Occipital lobe (tissue), 2 donors: ENCODE measurements around the gene CPLANE2. TPM values are rescaled to one million over a fixed set of nuclear protein-coding genes. Genes with fewer than 3 reads are reported as not detected.
"Not testable (repeated sequence)": the region's sequence is repeated elsewhere in the genome, so short reads cannot be mapped to it uniquely, and the experiment has no call there.

Source experiments
- DNase-seq: peaks from one replicate; lab custom pipeline; 2025; lab: John Stamatoyannopoulos, UW
- total RNA-seq: library from RNA; depleted of rRNA; stranded (reverse); fragments of >200 nt; gene quantifications from one replicate; pipeline ENCODE4 v1.2.3, GENCODE V29; 2014

Gene CPLANE2
- total RNA-seq, 1 donor from 2014 or later, result 19.0 TPM

DNA sequence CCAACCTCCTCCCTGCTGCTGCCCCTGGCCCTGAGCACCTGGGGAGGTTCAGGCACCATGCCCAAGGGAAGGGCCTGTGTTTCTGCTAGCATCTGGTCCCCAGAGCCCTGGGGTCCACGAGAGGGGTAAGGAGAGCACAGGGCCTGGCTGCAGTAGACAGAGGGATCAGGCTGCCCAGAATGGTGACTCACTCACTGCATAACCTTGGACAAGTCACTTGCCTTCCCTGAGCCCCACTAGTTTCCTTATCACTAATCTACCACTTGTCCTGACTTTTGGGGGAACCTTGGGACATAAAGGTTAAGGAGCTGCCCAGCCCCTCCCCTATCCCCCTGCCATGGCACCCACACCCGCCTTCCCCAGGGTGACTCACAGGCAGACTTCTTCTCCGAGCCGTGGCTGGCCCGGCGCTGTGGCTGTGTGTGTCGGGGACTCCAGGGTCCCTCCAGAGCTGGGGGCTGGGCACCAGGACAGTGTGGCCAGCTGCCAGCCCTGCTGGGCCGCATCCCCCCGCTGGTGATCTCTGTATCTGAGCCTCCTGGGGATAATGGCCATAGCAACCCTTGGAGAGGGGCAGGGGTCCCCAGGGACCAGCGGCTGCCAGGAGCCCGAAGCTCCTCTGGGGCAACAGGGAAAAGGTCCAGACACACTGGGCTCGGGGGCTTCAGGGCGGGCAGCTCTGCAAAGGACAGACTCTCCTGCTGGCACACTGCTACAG is 28.6 kb downstream of the CPLANE2 start:
- no peak for DNase-seq

DNA sequence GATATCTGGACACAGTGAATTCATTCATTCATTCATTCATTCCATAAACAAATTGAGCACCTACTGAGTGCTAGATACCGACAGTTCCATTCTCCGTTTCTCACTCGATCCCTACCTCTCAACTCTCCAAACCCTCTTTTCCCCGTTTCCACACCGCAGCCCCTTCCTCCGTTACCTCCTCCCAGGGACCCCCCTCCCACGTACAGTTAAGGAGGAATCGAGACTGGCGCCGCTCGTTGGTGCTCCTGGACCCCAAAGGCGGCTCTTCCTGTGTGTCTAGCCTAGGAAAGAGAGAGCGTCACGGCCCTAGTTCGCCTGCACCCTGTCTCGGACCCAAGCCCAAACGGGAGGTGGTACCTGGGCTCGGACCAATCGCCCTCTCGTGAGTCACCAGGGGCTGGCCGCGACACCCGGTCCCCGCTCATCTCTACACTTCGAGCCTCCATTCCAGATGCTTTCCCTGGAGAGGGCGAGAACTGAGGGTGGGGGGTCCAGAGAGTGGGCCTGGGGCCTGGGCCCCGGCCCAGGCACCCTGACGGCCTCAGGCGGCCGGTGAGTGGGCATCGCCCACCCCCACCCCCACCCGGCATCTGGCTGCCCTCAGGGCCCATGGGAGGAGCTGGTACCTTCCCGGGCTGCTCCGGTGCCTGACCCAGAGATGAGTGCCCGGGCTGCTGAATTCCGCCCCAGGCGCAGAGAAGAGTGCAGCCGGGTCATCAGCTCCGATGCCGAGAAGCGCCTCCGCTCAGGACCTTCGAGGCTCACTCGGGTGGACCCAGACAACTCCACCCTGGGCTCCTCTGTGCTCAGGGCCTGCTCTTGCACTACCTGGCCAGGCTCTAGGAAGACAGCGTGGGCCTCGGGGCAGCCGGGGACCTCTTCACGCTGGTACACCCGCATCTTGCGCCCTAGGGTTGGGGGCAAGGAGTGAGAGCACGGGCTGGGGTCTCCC is 29.4 kb downstream of the CPLANE2 start:
- DNase-seq, result no peak

DNA sequence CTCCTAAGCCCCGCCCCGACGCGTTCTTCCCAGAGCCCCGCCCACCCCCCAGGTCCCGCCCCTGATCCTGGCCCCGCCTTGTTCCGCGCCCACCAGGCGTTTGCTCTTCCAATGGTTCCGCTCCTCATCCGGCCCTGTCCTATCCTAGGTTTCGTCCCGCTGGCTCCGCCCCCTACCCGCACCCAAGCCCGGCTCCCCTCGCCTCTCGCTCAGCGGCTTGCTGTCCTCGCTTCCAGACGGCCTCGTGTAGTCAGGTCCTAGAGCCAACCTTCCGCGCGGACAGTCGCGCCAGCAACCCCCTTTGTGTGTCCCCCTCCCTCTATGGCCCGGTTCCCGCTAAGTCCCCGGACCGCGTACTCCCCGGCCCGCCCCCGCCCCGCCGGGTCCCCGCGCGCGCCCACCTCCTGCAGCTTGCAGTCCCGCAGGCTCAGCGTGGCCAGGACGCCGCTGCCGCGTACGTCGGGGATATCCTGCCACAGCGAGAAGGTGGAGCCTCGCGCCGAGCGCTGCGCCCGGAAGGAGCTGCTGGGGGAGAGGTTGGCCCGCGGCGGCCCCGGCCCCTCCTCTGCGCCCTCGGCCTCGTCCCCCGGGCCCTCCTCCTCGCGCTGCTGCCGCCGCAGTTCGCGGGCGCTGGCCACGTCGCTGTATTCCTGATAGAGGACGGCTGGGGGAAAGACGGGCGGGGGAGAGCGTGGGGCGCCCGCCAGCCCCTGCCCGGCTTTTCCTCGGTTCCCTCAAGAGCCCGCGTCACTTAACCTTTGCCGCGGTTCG is 30.3 kb downstream of the CPLANE2 start:
- peak; percentile 88 for DNase-seq

DNA sequence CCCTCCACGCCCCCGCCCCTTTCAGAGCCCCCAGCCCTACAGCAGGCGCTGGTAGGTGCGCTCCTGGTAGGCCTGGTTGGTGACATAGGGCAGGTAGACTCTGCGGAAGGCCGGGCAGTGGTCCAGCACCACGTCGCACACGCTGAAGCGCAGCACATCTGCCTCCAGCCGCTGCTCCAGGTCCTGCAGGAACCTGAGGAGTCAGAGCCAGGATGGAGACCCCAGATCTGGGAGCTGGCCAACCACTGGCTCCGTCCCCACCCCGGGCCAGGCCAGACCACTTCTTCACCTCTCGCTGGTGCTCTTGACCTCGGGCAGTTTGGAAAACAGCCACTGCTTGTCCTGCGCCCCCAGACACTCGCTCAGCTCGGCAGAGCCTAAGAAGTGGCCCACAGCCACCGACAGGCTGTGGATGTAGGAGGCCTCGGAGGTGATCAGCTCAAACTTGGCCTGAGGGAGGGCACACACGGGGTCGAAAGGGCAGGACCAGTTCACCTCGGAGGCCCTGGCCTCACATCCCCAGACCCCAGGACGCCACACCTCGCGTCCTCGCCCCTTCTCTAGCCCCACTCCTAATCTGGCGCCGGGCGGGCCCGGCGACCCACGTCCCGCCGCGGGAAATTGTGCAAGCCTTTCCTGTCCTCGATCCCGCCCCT is 31.0 kb downstream of the CPLANE2 start:
- no peak for DNase-seq

DNA sequence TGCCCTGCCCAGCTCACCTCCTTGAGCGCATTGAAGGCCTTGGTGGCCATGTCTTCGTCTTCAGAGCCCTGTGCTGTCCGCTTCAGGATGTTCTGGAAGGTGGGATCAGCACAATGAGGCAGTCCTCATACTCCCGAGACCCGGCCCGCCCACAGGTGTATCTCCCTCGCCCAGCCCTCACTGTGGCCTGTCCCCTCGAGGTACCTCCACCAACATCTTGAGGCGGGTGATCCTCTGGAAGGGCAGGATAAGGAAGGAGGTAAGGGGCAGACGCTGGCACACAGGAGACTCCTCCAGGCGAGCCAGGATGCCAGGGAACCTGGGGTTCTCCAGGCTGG is 31.7 kb downstream of the CPLANE2 start:
- DNase-seq, result no peak

DNA sequence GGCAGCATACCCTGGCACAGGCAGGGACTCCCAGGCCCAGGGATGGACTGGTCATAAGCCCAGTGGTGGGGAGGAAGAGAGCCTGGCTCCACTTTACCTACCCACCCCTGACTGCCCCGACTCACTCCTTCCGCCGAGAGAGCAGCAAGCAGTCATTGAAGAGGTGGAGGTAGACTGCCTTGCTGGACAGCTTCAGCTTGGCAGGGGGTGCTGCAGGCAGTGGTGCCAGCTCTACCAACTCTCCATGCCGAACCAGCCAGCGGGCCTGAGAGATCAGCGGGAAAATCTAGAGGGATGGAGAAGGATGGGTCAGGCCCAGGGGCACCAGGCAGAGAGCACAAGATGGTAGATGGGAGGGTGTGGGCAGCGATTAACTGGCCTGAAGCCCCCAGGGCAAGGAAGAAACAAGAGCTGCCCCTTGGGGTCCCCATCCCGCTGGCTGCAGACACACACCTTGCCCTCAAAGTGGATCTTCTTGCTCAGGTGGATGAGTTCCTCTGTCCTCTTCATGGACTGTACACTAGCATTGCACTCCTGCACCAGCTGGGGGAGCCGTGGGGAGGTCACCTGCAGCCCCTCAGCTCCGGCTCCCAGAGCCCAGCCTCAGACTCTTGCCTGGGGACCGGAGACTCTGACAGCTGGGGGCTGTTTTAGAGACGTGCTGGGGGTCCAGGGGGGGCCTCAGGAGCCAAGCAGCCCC is 32.2 kb downstream of the CPLANE2 start:
- DNase-seq, result no peak

DNA sequence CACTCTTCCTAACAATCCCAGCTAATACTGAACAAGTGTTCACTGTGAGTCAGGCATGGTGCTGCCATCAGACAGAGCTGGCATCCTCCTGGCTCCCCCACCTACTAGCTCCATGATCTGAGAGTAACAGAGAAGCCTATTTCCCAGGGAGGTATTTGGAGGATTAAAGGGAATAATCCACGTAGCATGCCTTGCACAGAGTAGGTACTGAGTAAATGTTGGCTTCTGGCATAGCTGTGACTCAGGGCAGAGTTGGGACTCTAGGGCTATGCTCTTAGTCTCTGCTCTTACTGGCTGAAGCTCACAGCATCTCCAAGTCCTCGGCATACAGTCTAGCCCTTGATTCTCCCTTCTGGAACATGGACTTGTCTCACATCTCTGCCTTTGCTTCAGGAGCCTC is 32.8 kb downstream of the CPLANE2 start:
- no peak for DNase-seq

DNA sequence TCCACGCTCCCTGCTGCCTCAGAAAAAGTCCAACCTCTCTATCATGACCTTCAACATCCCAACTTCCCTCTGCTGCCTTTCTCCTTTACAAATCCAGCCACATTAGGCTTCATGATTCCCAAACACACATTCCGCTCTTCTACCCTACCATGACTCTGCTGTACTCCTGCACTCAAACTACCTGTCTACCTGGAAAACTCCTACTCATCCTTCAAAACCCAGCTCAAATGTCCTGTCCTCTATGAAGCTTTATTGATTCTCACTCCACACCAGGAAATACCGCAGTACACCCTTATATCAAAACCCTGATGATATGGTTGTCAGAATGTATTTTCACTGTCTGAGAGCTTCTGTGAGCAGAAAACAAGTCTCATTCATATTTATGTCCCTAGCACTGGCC is 33.4 kb downstream of the CPLANE2 start:
- no peak for DNase-seq

DNA sequence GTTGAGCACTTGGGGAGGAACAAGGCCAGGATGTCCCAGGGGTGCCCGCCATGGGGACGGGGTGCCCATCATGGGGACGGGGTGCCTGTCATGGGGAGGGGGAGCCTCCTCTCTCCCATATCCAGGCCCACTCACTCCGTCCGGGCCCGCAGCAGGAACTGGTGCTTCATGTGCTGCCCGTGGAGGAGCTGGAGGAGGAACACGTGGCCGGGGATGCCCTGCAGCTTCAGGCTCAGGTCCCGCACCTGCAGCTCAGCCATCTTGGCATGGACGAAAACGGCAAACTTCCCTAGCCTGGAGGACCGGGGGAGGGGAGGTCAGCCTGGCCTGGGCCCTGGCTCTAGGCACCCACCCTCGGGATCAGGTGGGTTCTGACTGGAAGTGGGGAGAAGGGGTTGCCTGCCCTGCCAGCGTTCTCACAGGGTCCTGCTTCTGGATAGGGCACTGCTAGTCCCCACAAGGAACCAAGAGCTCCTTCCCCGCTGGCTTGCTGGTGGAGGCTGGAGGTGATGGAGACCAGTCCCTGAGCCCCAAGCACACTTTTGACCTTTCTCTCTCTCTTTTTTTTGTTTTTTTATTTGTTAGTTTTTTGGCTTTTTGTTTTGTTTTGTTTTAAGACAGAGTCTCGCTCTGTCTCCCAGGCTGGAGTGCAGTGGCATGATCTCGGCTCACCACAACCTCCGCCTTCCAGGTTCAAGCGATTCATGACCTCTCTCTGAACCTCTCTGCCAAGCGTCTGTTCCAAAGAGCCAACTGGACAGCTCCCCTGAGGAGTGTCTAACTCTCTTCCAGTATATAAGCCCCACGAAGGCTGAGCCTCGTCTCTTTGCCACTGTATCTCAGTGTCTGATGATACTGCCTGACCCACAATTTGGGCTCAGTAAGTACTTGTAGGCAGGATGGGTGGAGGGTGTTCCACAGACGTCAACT is 34.4 kb downstream of the CPLANE2 start:
- DNase-seq, result no peak

DNA sequence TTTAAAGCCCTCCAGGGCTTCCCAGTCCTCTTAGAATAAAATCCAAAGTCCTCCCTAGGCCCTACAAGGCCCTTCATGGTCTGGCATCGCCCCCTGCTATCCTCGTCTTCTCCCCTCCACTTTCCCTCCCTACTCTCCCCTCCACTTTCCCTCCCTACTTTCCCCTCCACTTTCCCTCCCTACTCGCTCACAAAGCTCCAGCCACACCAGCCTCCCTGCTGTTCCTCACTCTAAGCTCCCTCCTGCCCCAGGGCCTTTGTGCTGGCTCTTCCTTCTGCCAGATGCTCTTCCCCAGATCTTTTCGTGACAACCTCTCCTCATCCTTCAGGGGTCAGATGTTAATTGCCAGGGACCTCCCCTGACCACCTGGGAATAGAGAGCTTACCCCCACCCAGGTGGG is 37.3 kb downstream of the CPLANE2 start:
- DNase-seq, result no peak

DNA sequence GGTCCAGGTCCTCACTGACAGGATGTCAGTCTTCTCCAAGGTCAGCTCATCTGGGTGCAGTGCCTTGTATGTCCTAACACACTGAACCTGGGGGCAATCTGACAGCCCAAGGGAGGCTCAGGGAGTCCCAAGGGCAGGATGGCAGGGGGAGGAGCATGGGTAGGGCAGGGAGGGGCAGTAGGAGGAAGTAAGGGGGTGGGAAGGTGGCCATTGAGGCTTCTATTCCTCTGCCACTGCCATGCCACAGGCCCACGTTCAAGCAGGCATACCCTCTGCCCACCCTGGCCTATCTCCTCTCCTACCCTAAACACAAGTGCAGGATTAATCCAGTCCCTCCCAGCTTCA is 37.9 kb downstream of the CPLANE2 start:
- DNase-seq, result no peak

DNA sequence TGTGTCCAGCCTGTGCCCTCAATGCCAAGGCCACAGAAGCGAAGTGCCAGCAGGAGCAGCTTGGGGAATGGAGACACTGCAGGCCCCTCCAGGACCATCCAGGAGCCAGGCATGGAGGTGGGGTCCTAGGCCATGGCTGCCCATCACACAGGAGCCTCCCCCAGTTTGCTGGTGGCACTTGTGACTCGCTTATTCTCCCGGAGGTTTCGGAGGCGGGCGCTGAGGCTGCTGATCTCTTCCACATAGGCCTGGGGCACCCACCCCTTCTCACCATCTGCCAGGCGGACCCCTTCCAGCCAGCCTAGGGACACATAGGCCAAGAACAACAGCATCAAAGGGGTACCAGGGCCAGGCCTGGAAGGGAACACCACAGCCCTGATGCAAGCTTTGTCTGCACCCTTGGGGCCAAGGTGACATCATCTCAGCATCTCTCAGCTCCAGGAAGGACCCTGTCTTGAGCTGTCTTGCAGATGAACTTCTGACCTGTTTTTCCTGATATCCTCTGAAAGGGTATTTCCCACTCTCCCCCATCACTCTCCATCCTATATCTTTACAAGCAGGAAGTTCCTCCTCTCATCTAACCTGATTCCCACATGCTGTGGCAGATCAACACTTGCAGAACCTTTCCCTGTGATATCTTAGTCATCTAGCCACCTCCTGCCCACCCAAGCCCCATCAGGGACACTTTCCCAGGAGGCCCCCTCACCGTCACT is 38.4 kb downstream of the CPLANE2 start:
- no peak for DNase-seq

DNA sequence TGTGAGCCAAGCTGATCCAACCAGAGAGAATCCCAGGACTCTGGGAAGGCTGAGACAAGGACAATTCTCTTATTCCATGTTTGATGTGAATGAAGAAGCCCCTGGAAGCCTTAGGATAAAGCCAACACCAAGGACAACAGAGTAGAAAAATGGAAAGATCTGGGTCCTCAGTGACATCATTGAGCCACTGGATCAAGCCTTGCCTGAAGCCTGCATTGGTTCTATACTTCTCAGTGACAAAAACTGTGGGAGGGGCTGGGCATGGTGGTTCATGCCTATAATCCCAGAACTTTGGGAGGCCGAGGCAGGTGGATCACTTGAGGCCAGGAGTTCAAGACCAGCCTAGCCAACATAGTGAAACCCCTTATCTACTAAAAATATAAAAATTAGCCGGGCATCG is 40.1 kb downstream of the CPLANE2 start:
- no peak for DNase-seq

DNA sequence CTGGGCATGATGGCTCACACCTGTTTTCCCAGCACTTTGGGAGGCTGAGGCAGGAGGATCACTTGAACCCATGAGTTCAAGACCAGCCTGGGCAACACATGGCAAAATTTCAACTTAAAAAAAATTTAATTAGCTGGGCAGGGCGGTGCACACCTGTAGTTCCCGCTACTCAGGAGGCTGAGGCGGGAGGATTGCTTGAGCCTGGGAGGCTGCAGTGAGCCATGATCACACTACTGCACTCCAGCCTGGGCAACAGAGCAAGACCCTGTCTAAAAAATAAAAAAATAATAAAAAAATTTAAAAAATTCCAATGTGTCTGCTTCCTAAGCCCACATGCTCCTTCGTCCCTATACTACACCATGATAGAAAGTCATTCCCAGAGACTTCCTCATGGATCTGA is 40.8 kb downstream of the CPLANE2 start:
- not testable (repeated sequence) for DNase-seq

DNA sequence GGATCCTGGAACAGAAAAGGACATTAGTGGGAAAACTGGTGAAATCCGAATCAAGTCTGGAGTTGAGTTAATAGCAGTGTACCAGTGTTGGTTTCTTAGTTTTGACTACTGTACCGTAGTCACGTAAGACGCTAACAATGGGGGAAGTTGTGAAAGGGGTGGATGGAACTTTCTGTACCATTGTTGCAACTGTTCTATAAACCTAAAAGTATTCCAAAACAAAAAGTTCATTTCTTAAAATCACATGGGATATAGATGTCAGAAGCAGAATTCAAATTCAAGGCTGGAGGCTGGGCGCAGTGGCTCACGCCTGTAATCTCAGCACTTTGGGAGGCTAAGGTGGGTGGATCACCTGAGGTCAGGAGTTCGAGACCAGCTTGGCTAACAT is 41.5 kb downstream of the CPLANE2 start:
- DNase-seq, result no peak

DNA sequence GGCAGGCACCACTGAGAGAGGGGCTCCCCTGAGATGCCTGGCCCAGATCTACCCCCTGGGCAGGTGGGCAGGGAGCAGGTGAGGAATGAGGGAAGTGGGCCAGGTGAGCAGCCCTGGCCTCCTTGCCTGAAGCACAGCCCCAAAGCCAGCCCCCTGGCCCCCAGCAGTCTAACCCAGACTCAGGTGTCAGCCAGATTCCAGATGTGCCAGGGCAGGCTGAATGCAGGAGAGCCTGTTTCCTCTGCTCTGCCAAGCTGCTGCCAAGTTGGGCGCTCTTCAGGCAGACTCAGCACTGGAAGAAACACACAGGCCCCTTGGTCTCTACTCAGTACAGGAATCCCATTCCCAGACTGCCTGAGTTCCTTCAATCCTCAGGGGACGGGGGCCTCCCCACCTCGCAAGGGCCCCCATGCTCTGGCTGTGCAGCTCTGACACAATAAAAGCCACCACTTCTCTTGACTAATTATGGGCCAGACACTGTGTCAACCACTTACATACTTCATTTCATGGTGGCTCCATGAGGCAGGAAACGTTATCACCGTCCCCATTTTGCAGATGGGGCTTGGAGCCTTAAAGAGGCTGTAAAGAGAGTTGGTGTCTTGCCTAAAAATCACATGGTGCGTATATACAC is 45.0 kb downstream of the CPLANE2 start:
- no peak for DNase-seq

DNA sequence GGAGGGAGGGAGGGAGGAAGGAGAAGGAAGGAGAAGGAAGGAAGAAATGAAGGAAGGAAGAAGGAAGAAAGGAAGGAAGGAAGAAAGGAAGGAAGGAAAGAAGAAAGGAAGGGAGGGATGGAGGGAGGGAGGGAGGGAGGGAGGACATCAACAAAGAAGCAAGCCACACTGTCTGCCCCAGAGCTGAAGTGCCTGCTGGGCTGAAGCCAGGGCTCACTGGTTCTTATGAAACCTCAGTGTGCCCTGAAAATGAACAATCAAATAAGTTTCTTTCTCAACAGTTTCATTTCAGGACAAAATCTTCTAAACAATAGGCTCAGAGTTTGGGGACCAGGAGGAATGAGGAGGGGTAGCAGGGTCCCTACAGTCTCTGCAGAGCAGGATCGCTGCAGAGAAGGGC is 45.7 kb downstream of the CPLANE2 start:
- no peak for DNase-seq

DNA sequence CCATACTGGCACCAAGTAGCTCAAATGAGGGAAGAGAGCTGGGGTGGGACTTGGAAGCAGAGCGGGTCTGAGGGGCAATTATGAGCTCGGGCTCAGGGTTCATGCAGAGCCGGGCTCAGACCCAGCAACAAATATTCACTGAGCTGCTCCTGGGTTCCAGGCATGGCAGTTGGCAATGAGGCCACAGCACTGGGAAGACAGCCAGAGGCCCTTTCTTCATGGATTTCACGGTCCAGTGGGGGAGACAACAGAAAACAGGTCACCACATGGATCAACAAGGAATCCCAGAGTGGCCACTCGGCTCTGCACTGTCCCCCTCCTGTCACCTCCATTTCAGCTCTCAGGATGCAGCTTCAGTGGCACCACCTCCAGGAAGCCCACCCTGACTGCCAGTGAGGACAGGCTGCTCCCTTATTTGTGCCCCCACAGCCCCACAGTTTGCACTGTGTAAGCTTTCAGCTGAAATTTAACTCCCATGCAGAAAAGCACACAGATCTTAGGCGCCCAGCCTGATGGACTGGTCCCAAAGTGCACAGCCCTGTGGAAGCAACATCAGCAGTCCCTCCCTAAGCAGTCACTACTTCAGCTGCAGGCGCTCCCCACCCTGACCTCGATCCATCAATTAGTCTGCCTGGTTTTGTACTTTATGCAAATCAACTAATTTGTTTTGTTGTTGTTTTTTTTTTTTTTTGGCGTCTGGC is 46.9 kb downstream of the CPLANE2 start:
- no peak for DNase-seq
